ENCODE measurements around the gene BZW2.
"Not testable (repeated sequence)": the region's sequence is repeated elsewhere in the genome, so short reads cannot be mapped to it uniquely, and the experiment has no call there.

Gene BZW2

DNA sequence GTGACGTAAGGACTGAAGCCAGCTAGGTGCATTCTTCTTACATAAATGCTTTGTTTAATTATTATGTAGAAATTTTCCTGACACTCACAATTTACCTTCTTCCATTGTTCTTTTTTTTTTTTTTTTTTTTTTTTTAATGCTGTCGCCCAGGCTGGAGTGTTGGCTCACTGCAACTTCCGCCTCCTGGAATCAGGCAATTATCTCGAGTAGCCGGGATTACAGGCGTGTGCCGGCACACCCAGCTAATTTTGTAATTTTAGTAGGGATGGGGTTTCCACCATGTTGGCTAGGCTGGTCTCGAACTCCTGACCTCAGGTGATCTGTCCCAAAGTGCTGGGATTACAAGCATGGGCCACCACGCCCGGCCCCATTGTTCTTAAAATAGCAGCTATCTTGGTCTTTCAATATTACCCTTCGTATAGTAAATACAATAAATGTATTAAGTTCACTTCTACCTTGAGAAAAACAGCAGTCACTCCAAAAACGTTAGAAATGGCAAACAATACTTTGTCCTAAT, 32.1 kb downstream of the BZW2 start:
- DNase-seq: no peak

GRCh38 chr7:16678645-16679566, 32.9 kb downstream of the BZW2 start:
- not testable (repeated sequence) for DNase-seq

GRCh38 chr7:16684935-16685334, 39.0 kb downstream of the BZW2 start:
- DNase-seq: no peak

DNA sequence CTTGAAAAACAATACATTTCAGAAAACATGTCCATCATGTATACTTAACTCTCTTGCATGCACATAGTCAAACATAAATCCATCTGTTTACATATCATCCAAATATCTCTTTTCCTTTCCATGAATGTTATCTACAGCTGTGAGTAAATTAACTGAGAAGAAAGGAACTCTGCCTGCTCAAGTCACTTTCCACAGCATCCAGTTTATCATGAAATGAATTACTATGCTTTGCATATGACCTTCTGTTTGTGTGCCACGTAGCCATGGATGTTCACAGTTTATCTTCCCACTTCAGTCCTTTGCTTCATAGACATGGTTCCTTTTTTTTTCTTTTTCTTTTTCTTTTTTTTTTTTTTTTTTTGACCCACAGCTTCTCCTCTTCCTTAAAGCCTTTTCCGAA, 39.6 kb downstream of the BZW2 start:
- no peak for DNase-seq

DNA sequence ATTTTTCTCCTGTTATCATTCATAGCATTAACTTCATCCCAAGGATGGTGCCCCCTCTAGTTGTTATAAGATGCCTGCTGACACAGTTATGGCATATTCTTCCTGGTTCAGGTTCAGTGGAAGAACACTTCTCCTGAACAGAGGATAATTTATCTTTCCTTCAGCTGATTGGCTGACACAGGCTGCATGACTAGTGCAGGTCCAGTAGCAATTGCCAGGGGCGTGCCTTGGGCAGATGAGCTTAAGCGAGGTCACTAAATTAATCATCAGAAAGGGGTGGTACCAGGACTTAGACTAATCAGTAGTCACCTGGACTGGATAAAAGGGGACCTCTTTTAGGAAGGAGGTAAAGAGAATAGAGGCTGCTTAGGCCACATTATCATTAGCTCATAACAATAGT, 42.3 kb downstream of the BZW2 start:
- no peak for DNase-seq

- DNase-seq: no peak
Observed at GRCh38 chr7:16691241-16691640, 45.3 kb downstream of the BZW2 start.

DNA sequence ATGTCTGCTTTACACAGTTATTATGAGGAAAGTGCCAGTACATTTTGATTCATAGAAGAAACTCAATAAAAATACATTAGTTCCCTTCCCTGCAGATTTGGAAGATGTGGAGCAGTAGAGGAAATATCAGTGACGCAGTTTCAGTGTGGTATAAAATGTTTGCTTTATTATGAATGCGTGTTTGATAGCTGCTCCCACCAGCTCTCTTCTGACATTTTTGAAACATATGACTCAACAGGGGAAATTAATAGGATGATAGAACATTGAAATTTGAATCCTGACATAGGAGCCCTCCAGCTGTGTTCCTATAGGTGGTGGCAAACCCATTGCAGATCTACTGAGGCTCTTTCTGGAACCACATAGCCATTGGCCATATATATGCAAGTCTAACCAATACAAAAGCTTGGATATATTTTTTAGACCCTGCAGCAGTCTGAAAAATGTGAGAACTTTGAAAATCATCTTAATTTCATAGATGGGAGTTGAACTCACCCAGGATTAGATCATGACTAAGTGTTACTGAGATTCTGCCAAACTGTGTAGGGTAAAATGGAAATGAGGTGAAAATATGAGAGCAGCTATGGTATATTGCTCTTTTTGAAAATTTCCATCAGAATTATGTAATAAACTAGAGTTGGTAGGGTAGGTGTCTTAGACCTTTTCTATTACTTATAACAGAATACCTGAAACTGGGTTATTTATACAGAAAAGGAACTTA, 47.8 kb downstream of the BZW2 start:
- no peak for DNase-seq

DNA sequence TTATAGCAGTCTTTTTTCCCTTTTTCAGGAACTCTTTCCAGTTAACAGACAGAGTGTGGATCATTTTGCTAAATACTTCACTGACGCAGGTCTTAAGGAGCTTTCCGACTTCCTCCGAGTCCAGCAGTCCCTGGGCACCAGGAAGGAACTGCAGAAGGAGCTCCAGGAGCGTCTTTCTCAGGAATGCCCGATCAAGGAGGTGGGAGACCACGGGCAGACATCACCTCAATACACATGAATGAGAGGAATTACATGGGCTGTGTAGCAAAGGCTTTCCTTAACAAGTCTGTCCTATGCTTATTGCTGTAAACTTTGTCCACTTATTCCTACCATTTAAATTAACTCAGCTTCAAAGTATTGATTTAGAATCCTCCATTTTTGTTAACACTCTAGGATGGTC, 48.8 kb downstream of the BZW2 start:
- DNase-seq: no peak

GRCh38 chr7:16695621-16696237, 49.7 kb downstream of the BZW2 start:
- peak; percentile 37 for DNase-seq

DNA sequence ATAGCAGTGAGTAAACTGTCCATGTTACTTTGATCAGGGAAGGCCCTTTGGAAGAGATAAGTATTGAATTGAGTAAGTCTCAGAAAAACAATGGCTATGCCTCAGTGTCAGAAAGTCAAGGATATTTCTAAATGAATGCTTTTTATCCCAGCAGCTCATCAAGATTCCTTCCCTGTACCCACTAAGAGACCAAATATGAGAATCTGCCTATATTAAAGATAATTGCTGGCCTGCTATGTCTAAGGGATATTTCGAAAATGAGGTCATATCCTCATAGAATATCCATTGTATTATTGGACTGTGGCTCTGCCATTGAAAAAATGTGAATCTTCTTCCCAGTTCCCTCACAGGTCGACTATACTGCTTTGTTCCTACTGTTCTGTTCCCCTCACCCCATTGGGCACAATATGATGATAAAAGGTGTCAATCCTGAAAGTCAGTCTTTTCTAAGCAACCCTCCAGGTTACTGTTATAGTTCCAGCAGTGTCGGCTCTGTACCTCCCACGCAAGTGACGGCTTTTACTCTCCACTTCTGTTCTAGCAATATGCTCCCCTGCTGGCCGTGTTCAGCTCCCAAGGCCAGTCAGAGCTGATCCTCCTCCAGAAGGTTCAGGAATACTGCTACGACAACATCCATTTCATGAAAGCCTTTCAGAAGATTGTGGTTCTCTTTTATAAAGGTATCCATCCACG, 51.7 kb downstream of the BZW2 start:
- DNase-seq: no peak

- DNase-seq: no peak
Observed at GRCh38 chr7:16698200-16698905, 52.4 kb downstream of the BZW2 start.

GRCh38 chr7:16702441-16702840, 56.5 kb downstream of the BZW2 start:
- DNase-seq: no peak

DNA sequence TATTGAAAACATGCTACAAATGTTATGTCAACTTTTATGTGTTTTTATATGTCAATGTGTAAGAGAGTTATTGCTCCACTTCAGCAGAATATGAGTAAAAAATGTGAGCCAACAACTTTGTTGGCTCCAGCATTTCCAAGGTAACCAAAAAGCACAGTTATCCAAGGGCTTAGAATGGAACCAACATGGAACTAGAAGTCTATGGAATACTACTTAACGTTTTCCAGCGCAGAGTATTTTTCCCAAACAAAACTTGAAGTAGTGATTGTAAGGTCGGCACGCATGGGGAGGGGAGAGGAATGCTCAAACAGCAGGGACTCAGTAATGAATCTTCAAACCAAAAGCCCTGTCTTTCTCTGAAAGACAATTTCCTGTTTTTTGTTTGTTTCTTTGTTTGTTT, 62.5 kb downstream of the BZW2 start:
- DNase-seq: no peak

GRCh38 chr7:16708980-16709379, 63.0 kb downstream of the BZW2 start:
- DNase-seq: peak; percentile 65

GRCh38 chr7:16710651-16711050, 64.7 kb downstream of the BZW2 start:
- no peak for DNase-seq

DNA sequence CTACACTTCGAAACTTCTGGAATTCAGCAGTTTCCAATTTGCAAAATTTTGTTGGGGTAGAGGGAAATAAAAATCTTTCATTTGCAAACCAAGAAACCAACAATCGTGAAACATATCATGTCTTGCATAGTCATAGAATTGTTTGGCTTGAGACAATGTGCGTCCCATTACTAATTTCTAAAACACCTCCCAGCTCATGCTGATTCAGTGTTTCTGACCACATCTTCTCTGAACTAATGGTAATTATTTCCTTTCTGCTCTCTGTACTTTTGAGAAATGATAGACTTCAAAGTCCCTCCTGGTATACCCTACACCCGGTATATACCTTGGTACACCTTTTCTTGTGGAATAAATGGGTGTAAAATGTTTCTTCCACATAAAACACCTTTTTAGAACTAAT, 65.7 kb downstream of the BZW2 start:
- no peak for DNase-seq

DNA sequence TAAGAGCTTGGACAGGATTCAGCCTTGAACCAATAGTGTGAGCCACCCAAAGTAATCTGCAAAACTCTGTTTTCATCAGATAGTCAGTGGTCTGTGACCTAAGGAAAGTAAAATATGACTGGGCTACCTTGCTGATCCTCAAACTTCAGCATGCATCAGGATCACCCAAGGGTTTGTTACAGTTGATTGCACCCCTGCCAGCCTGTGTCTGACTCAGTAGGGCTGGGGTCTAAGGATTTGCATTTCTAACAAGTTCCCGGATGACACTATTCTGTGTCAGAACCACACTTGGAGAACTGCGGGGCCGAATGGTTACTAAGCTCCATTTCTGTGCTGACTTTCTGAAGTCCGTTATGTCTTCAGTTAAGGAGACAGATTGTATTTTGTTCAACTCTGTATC, 66.9 kb downstream of the BZW2 start:
- no peak for DNase-seq

GRCh38 chr7:16715928-16716327, 69.9 kb downstream of the BZW2 start:
- DNase-seq: no peak

DNA sequence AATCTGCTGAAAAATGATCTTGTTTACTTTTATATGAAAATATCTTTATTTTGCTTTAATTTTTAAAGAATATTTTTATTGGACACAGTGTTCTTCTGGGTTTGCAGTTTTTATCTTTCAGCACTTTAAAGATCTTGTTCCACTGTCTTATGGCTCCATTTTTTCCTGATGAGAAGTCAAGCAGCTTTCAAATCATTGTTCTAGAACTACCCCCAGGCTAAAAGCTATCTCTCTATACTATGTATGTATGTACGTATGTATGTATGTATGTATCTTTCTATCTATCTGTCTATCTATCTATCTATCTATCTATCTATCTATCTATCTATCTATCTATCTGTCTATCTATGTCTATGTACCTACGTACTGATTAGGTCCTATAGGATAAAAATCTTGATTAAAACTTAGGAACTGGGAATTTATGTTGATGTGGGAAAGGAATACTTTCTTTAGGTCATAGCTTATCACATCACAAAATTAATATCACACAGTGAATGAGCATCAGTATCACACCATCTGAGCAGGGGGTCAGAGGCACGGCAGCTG, 72.2 kb downstream of the BZW2 start:
- no peak for DNase-seq

DNA sequence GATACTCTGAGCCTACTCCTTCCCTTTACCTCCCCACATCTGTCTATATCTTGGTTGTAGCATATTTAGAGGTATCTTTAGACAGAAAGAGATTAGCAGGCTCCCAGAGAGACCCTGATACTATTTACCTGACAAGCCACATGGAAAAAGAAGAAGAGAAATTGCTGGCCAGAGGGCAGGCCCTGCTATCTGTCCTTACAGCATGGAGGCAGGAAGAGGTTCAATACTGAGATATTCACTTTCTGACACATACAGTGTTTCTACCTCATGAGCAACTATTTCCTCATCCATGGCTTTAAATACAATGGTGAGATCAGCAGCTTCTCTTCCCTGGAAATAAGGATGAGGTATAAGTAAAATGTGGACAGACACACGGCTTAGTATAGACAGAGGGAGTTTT, 73.7 kb downstream of the BZW2 start:
- peak; percentile 6 for DNase-seq

- no peak for DNase-seq
Observed at GRCh38 chr7:16721541-16721940, 75.6 kb downstream of the BZW2 start.

DNA sequence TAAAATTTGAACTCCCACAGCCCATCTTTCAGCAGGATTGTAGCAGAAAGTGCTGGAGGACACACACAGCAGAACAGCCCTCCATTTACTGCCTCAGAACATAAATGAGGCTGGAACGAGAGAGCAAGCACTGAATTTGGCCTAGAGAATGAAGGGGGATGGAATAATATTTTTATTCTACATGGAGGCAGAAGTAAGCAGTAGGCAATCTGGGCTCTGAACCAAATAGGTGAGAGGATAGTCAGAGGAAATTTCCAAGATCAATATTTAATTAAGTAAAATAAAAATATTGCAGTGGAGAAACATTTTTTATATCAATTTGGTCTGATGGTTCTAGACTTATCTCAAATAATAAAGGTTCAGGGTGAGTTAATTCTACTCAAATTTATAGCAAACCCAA, 78.4 kb downstream of the BZW2 start:
- no peak for DNase-seq

All from suppressor macrophage treated with lipopolysaccharide for 4 hours (primary cell).